T-helper 2 cell treated with Interferon-gamma antibody and Interleukin-4, amounts not matched to agents 100 ng/mL and 5 ng/mL, for 36 hours (primary cell): ENCODE data around the gene RPL28. TPM values are rescaled to one million over a fixed set of nuclear protein-coding genes. Genes with fewer than 3 reads are reported as not detected.

Experiments
- intact Hi-C: fragments of 100-400 bp; cut with micrococcal nuclease; formaldehyde crosslinking; loops from one replicate; pipeline ENCODE4 v1.15.1; 2023
- total RNA-seq: library from RNA; stranded (reverse); gene quantifications from 2 replicates; pipeline ENCODE4 v1.2.3, GENCODE V29; 2022

Gene RPL28
- total RNA-seq: 2,481 and 2,547 TPM in 2 replicates

DNA sequence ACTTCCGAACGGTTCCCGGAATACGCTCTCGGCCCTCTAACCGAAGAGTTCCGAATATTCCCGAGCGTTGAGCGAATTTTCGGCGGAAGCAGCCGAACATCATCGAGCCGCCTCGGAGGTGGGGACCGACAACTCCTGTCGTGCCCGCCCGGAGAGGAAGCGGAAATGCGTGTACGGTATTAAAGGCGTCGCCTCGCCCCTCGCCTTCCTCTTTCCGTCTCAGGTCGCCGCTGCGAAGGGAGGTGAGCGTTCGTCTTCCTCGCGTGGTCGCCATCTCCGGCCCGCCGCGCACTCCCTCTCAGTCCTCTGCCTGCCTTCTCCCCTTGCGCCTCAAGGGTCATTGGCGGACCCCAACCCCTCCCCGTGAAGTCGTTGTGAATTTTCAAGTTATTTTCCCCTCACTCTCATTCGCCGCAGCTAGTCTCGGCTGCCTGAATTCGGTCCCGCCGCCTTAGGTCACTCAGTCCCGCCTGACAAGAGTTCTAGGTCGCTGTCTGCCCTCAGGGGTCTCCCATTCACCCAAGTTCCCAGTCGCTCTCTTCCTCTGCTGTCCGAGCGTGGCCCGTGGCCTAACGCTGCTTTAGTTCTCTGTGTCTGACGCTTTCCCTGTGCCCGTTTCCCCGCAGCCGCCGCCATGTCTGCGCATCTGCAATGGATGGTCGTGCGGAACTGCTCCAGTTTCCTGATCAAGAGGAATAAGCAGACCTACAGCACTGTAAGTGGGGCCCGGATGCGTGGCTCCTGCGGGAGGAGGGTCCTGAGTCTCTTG lies at the start of gene RPL28:
TSS of gene RPL28 (plus strand) at position 209 of the 769 bp plus-strand sequence. CDS start at position 635, 426 bp downstream.
- intact Hi-C loops: loop anchor here (1.0 to 10.0 kb wide), 9 partner anchors 21 to 269 kb away; partner anchors contain the start of genes C19orf85, FIZ1, ISOC2 and KMT5C

DNA sequence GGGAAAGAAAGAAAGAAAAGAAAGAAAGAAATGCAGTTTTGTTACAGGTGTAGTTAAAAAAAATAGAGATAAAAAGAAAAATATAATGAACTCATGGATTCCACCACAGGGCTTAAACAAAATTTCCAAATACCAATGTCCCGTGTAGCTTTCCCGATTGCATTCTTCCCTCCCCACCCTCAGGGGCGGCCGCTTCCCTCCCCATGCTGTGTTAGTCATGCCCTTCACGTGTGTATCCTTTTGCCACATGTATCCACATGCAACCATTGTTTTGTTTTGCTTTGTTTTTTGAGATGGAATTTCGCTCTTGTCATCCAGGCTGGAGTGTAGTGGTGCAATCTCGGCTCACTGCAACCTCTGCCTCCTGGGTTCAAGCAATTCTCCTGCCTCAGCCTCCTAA lies 49.6 kb upstream of the RPL28 start:
- intact Hi-C loops: no loop called here

DNA sequence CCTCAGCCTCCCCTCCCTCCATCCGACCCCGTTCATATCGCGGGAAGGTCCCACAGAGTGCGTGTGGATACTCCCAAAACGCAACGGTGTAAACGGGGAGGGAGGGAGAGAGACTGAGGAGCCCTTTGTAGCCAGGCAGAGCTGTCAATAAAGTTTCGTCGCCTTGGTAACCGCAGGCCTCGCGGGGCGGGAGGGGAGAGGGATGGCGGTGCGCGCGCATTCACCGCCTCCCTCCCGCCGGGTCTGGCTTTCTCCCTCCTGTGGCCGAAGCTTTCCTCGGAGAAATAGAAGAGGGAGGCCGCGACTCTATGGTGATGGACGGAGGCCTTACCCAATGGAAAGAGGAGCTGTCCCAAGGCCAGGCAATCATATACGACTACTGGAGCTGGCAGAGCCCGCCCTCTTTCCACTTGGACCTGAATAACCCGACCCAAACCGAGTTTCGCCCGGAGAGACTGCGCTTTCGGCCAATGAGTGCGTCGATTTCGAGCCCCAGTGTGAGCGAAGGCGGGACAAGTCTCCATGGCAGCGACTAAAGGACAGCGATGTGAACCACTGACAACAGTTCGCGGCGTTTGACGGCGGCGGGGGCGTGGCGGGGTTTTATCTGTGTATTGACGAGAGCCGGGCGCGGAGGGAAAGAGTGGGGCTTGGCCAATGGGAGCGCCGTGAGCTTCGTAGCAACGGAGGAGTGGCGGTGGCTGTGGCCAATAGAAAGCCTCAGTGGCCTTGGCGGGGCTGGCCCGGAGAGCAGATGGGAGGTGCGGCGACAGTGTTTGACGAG lies 46.4 kb upstream of the RPL28 start, which contains the start of gene KMT5C:
TSS of gene KMT5C (plus strand) at position 772 of the 784 bp plus-strand sequence. CDS start 2,061 bp downstream, outside the sequence.
- intact Hi-C loops: loop anchor here (1.0 kb wide), 6 partner anchors 15 to 80 kb away; partner anchors contain the start of genes COX6B2, HSPBP1, PPP6R1 and RPL28

DNA sequence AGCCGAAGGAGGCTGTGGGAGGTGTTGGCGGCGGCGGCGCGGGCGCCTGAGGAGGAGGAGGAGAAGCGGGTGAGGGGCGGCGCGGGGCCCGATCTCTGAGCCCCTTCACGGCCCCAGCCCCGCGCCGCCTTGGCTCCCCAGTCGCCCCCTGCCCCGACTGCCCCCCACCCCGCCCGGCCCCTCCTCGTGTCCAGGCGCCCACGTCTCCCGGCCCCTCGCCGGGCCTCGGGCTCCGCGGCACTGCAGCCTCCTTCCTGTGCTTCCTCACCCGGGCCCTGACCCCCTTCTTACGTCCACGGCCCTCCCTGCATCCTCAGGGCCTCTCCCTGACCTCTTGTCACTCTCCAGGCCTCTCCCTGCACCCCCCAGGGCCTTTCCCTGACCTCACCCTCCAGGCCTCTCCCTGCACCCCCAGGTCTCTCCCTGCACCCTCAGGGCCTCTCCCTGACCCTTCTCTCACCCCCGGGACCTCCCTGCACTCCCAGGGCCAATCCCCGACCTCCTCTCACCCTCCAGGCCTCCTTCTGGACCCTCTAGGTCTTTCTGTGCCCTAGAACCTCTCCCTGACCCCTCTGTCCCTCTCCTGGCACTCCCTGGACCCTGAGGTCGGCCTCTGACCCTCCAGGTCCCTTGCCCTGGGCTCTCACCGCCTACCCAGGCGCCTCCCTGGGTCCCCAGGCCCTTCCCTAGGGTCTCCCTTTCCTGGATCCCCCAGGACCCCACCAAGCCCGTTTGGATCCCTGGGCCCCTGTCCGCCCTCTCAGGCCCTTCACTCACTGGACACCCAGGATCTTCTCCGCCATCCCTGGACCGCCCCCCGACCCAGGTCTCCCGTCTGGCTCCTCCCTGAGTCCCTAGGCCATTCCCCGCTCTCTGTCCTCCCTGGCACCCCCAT lies 45.6 kb upstream of the RPL28 start:
- intact Hi-C loops: loop anchor here (1.0 kb wide), 6 partner anchors 14 to 81 kb away; partner anchors contain the start of genes COX6B2, HSPBP1, PPP6R1 and RPL28

DNA sequence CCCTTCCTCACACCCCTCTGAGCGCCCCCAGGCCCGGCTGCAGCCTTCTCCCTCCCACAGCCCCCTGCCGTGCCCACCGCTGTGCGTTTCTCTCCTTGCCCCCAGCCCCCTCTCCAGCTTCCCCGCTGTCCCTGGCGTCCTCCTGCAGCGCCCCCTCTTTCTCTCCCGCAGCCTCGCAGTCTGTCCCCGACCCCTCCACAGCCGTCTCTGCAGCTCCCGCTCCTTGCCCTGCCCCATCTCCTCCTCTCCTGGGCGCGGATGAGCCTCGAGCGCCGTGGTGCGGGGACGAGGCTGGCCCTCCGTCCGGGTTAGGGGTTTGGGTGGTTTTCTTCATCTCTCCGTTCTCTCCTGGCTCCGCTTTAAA lies 45.0 kb upstream of the RPL28 start:
- intact Hi-C loops: no loop called here

DNA sequence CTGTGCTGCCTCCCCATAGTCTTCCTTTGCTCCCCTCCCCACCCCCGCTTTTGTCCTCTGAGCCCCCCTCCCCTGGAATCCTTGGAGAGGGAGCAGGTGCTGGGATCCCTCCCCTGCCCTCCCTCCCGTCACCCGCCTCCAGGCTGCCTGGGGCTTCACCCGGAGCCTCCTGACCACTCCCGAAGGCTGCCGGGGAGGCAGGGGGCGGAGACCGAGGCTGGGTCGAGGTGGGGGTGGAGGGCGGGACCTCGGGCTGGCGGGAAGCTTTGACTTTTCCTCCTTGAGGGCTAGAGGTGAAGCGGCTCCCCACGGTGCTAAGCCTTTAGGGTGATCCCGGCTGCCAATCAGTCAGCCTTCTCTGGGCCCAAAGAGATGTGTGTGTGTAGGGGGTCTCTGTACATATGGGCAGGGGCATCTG lies 44.6 kb upstream of the RPL28 start:
- intact Hi-C loops: no loop called here

DNA sequence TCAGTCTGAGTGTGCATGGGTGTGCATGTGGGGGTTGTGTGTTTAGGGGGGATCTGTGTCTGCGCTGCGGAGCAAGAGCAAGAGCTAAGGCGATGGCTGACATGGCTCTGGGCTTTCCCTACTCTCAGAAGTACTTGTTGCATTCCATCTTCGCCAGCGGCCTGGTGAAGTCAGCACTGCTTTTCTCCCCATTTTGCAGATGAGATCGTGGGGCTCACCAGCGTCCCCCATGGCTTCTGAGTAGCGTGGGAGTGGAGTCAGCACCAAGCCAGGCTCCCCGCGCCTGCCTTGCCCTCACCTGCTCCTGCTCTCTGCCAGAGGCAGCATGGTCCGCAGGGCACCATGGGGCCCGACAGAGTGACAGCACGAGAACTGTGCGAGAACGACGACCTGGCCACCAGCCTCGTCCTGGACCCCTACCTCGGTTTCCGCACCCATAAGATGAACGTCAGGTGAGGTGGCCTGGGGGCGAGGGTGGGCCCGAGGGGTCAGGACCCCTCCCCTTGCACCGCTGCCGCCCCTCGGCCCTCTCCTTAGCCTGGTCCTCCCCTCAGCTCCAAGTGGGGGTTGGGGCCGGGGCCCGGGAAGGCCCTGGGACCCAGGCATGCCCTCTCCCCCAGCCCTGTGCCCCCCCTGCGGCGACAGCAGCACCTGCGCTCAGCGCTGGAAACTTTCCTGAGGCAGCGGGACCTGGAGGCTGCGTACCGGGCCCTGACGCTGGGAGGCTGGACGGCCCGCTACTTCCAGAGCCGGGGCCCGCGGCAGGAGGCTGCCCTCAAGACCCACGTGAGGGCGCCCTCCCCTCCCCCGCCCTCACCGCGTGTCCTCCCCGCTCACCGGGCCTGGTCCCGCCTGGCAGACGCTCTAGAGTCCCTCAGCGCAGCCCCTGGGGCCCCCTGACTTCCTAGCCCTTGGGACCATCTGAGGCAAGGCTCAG lies 43.9 kb upstream of the RPL28 start:
- intact Hi-C loops: no loop called here

DNA sequence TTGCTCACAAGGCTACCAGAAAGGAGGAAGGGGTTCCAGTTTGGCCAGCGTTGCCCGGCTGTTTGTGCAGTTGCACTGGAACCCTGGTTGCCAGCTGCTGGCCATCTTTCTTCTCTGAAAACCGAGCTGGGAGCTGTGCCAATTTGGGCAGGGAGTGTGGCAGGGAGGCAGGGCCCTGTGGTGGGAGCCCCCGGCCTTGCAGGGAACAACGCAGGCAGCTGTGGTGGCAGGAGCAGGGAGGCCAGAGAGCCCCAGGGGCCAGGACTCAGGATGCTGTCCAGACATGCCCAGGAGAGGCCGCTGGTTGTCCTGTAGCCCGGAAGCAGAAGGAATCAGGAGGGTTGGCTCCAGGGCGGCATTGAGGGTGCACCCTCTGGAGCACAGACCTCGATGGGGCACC lies 41.3 kb upstream of the RPL28 start:
- intact Hi-C loops: no loop called here

DNA sequence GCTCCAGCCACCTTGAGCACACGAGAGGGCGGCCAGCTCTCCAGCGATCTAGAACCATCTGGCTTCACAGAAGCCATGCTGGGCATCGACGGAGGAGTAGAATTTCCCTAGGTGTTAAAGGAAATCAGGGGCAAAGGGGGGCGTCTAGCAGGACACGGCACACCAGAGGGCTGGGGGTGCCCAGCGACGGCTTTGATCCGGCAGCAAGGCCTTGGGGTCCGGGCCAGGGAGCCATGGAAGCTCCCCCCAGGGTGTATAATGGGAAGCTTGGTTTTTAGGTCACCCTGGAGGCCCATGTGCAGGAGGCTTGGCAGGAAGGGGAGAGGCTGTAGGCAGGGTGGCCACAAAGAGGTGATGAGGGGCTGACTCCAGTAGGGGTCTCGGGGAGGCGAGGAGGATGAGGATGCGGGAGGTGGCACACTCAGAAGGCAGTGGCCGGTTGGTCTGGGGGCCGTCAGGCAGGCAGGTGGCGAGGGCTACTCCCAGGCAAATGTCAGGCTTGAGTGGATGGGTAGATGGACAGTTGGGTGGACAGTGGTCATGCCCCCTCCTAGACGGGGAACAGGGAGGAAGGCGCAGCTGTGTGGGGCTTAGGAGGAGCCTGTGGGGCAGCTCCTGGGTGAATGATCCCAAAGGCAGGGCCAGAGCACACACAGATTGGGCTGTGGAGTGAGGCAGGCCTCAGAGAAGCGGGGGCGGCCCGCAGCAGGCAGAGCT lies 40.5 kb upstream of the RPL28 start:
- intact Hi-C loops: no loop called here

DNA sequence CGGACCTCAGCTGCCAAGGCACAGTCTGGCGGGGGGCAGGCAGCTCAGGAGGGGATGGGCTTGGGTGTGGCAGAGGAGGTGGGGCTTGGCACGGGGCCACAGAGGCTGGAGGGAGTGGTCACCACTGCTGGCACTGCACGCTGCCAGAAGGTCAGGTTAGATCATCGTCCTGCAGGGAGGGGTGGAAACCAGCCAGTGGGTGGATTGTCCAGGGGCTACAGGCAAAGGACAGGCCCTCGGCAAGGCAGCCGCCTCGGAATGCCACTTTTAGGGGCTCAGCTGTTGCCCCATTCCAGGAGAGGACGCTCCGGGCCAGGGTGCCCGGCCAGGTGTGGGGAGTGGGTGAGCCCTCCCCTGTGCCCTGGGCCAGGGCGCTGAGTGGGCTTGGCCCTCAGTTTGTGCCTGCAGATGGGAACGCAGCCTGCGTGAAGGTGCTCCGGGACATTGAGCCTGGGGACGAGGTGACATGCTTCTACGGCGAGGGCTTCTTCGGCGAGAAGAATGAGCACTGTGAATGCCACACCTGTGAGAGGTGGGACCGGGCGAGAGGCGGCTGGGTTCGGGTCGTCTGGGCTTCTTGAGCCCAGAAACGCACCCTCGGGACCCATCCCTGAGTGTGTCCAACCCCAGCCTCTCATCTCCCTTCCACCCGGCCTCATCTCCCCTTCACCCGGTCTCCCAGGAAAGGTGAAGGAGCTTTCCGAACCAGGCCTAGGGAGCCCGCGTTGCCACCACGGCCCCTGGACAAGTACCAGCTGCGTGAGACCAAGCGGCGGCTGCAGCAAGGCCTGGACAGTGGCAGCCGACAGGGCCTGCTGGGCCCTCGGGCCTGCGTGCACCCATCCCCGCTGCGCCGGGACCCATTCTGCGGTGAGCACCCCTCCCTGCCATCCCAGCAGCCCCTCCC lies 39.7 kb upstream of the RPL28 start:
- intact Hi-C loops: no loop called here

DNA sequence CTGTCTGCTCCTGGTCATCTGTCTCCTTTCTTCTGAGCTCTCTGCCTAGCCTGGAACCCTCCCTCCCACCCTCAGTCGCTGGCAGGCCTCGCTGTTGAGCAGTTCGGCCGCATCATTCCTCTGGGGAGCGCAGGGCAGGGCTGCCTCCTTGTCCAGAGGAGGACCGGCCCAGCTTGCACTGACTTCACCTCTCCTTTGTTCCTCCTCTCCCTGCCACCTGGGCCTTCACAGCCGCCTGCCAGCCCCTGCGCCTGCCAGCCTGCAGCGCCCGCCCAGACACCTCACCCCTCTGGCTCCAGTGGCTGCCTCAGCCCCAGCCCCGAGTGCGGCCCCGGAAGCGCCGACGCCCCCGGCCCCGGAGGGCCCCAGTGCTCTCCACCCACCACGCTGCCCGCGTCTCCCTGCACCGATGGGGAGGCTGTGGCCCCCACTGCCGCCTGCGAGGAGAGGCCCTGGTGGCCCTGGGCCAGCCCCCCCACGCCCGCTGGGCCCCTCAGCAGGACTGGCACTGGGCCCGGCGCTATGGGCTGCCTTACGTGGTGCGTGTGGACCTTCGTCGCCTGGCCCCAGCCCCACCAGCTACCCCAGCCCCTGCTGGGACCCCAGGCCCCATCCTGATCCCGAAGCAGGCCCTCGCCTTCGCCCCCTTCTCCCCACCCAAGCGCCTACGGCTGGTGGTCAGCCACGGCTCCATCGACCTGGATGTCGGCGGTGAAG lies 38.8 kb upstream of the RPL28 start:
- intact Hi-C loops: no loop called here

DNA sequence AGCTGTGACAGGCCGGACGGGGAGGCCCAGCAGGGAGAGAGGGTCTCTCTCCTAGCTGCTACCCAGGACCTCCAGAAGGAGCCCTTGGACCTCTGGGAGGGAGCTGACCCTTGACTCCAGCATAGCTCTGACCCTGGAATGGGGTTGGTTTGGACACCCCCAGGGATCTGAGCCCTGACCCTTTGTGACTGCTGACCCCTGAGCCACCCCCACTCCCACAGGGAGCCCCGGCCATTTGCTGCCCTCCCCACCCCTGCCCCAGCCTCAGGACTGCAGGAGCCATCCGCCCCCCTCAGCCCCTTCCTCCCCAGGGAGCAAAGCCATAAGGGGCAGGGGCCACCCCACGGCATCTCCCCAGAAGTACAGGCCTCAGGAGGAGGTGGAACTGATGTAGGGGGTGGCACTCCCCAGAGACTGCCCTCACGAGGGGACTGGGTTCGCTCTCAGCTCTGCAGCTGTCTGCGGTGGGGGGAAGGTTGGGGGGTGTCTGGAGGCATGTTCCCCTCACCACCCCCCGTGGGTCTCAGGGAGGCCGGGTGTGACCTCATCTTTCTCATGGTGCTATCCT lies 38.2 kb upstream of the RPL28 start:
- intact Hi-C loops: no loop called here

DNA sequence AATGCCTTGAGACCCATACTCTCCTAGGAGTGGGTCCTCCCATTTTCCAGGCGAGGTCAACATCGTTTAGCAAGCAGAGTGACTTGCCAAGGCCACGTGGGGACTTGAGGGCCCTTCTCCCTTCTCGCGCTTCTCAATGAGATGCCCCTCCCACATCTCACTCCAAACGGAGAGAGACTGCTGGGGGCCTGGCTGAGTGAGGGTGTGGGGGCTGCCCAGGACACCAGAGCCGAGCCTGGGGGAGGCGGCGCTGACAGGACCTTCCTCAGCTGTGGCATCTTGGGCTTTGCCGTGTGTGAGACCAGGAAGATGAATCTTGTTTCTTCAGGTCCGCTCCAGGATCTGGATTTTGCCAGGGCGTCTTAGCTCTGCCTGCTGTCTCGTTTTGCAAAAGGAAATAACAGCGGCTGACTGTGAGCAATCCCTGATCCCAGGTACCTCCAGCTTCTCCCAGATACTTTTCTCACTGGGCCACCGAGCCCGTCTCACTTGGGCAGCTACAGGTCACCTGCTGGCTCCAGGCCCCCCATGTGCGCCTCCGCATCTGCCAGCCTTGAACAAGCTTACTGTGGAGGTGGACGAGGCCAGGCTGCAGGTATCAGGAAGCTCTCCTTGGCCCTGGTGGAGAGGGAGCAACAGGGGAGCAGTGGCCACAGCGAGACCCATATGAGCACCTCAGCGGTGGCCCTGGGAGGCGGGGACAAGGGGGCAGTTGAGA lies 37.3 kb upstream of the RPL28 start:
- intact Hi-C loops: no loop called here

DNA sequence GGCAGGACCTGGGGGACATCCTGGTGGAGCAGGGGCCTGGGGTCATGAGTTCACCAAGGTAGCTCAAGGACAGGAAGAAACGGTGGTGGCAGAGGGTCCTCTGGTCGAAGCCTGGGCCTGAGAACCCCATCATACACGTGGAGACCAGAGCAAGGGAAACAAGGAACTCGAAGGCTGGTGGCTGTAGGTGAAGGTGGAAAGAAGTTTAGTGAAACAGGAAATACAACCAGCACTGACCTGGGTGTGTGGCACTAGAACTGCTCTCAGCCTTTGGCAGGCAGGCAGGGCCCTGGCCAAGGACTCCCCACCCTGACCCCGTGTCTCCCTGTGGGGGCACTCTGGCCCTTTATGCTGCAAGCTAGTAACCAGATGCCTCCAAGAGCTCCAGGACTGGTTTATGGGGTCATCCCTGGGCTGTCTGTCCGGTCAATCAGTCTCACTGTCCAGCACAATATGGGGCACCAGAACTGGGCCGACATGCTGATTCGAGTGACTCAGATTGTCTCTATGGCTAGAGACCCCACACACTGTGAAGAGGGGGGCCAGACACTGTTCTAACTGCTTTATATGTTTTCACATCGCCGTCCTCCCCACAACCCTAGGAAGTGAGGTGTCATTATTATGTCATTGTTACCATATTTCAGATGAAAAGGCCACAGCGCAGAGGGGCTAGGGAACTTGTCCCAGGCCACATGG lies 35.0 kb upstream of the RPL28 start:
- intact Hi-C loops: no loop called here

DNA sequence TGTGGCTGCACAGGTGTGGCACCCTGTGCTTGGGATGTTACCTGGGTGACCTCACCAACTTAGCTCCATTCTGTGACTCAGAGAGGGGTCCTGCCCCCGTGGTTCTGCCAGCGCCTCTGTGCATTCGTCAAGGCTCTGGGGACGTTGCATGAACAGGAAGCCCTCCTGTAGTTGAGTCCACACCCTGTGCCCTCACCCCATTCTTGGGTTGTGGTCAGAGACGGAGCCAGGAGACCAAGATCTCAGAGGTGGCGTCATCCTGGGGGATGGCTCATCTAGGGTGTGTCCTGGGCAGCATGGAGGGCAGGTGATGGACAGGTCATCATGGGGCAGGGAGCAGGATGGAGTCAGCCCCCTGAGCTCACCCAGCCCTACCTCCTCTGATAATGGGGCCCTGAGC lies 33.7 kb upstream of the RPL28 start:
- intact Hi-C loops: no loop called here

DNA sequence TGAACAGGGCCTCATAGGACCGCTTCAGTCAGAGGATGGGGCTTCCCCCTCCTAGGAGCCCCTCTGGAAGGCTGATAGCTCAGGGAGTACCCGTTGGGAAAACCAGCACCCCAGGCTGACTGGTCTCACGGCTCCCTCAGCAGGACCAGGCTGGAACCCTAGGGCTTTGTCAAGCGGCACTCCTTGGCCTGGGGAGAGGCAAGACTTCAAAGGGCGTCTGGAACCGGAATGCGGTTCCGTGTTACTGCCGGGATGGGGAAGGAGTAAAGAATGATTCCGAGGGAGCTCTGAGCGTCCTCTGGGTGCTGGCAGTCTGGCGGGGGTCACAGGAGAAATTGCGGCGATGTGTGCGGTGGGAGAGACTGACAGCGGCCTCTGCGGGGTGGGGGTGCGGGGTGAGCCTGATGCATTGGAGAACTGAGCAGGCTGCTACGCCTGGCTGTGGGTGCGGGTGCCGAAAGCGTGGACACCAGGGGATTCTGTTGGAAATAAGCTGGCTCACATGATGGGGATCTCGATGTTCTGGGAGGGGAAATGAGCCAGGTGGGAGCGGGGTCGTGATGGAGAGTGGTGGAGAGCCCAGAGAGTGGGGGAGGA lies 33.1 kb upstream of the RPL28 start:
- intact Hi-C loops: no loop called here
